ENCODE data around the gene RAB44.

Gene RAB44

GRCh38 chr6:36754582-36755434, 57.2 kb downstream of the RAB44 start:
- DNase-seq: no peak

- no peak for DNase-seq
These were observed 58.1 kb downstream of the RAB44 start for GRCh38 chr6:36755435-36756348.

- no peak for DNase-seq
These were observed 59.2 kb downstream of the RAB44 start for GRCh38 chr6:36756786-36757185.

- no peak for DNase-seq
These were observed 59.6 kb downstream of the RAB44 start for GRCh38 chr6:36757206-36757605.

- DNase-seq: no peak
These were observed 60.4 kb downstream of the RAB44 start for GRCh38 chr6:36757943-36758508.

GRCh38 chr6:36758516-36759147, 61.0 kb downstream of the RAB44 start:
- DNase-seq: no peak

GRCh38 chr6:36759148-36759759, 61.6 kb downstream of the RAB44 start:
- DNase-seq: peak; percentile 69

GRCh38 chr6:36760685-36761435, 63.2 kb downstream of the RAB44 start:
- no peak for DNase-seq

- DNase-seq: no peak
These were observed 64.5 kb downstream of the RAB44 start for GRCh38 chr6:36762123-36762522.

GRCh38 chr6:36765190-36765589, 67.6 kb downstream of the RAB44 start:
- DNase-seq: no peak

GRCh38 chr6:36765594-36766398, 68.2 kb downstream of the RAB44 start:
- DNase-seq: peak; percentile 76

GRCh38 chr6:36766399-36766945, 68.8 kb downstream of the RAB44 start:
- DNase-seq: no peak

- no peak for DNase-seq
These were observed 71.6 kb downstream of the RAB44 start for GRCh38 chr6:36769183-36769675.

- no peak for DNase-seq
These were observed 72.3 kb downstream of the RAB44 start for GRCh38 chr6:36769676-36770499.

- no peak for DNase-seq
These were observed 73.5 kb downstream of the RAB44 start for GRCh38 chr6:36771145-36771544.

GRCh38 chr6:36772397-36772796, 74.8 kb downstream of the RAB44 start:
- DNase-seq: no peak

- DNase-seq: no peak
These were observed 76.7 kb downstream of the RAB44 start for GRCh38 chr6:36774331-36774730.

- no peak for DNase-seq
These were observed 78.5 kb downstream of the RAB44 start for GRCh38 chr6:36776167-36776566.

- DNase-seq: no peak
These were observed 80.2 kb downstream of the RAB44 start for GRCh38 chr6:36777801-36778200.

Measured in NCI-H510A (cell line).